MM.1S (cell line): ENCODE data around the gene GAS7.

Experiments
- DNase-seq: peaks from one replicate; pipeline ENCODE4 v3.0.0-alpha.2; 2015
- H2AFZ ChIP-seq: fragments of 300-600 bp; sonication (generic); 2 replicates; pipeline ENCODE4 v1.6.0; 2016; ENCODE audit warnings: antibody characterized with exemption, low read length
- H3F3A ChIP-seq: fragments of 300-600 bp; sonication (generic); 2 replicates; pipeline ENCODE4 v1.6.1; 2016; ENCODE audit warnings: mild to moderate bottlenecking, antibody characterized with exemption, low read length, moderate library complexity, mixed read lengths; ENCODE audit not compliant: insufficient read depth
- H3K27ac ChIP-seq: fragments of 300-600 bp; sonication (generic); 2 replicates; pipeline ENCODE4 v1.5.1; 2016; ENCODE audit warnings: mild to moderate bottlenecking, low read length
- H3K27me3 ChIP-seq: fragments of 300-600 bp; sonication (generic); replicated peaks from 2 replicates; pipeline ENCODE4 v1.6.0; 2016; ENCODE audit warnings: low read length; ENCODE audit not compliant: insufficient read depth
- H3K36me3 ChIP-seq: fragments of 300-600 bp; sonication (generic); replicated peaks from 2 replicates; pipeline ENCODE4 v1.6.1; 2016; ENCODE audit warnings: mild to moderate bottlenecking, low read length, mixed read lengths; ENCODE audit not compliant: insufficient read depth
- H3K4me1 ChIP-seq: fragments of 300-600 bp; sonication (generic); 2 replicates; pipeline ENCODE4 v1.6.1; 2016; ENCODE audit warnings: low read length, mixed read lengths
- H3K4me2 ChIP-seq: fragments of 300-600 bp; sonication (generic); 2 replicates; pipeline ENCODE4 v1.6.0; 2016; ENCODE audit warnings: low read depth, low read length
- H3K4me3 ChIP-seq: fragments of 300-600 bp; sonication (generic); 2 replicates; pipeline ENCODE4 v1.5.1; 2016; ENCODE audit warnings: low read length, mixed read lengths
- H3K79me2 ChIP-seq: fragments of 300-600 bp; sonication (generic); 2 replicates; pipeline ENCODE4 v1.6.1; 2016; ENCODE audit warnings: mixed run types, low read length, mixed read lengths
- H3K9ac ChIP-seq: fragments of 300-600 bp; sonication (generic); 2 replicates; pipeline ENCODE4 v1.6.1; 2016; ENCODE audit warnings: low read length, mixed read lengths
- H3K9me2 ChIP-seq: fragments of 300-600 bp; sonication (generic); replicated peaks from 2 replicates; pipeline ENCODE4 v1.6.1; 2016; ENCODE audit warnings: mild to moderate bottlenecking, low read length, mixed read lengths; ENCODE audit not compliant: insufficient read depth
- H3K9me3 ChIP-seq: fragments of 300-600 bp; sonication (generic); replicated peaks from 2 replicates; pipeline ENCODE4 v1.6.1; 2016; ENCODE audit warnings: mild to moderate bottlenecking, low read length, mixed read lengths; ENCODE audit not compliant: insufficient read depth
- H4K20me1 ChIP-seq: fragments of 300-600 bp; sonication (generic); 2 replicates; pipeline ENCODE4 v1.6.1; 2016; ENCODE audit warnings: mild to moderate bottlenecking, low read length, moderate library complexity, mixed read lengths; ENCODE audit not compliant: insufficient read depth
- EZH2 ChIP-seq: fragments of 300-600 bp; sonication (generic); optimal IDR thresholded peaks from 2 replicates; pipeline ENCODE3; 2017; ENCODE audit warnings: low read depth, mild to moderate bottlenecking, antibody characterized with exemption, low read length, mixed read lengths
- EZH2phosphoT487 ChIP-seq: fragments of 300-600 bp; sonication (generic); IDR thresholded peaks from 2 replicates; pipeline ENCODE4 v1.6.1; 2018; ENCODE audit warnings: antibody characterized with exemption, low read length
- TF ChIP-seq, protein P1 (sequence below): fragments of 300-600 bp; sonication (generic); IDR thresholded peaks from 2 replicates; pipeline ENCODE4 v1.5.1; 2016; ENCODE audit warnings: antibody characterized with exemption, low read length, mixed read lengths

Gene GAS7

DNA sequence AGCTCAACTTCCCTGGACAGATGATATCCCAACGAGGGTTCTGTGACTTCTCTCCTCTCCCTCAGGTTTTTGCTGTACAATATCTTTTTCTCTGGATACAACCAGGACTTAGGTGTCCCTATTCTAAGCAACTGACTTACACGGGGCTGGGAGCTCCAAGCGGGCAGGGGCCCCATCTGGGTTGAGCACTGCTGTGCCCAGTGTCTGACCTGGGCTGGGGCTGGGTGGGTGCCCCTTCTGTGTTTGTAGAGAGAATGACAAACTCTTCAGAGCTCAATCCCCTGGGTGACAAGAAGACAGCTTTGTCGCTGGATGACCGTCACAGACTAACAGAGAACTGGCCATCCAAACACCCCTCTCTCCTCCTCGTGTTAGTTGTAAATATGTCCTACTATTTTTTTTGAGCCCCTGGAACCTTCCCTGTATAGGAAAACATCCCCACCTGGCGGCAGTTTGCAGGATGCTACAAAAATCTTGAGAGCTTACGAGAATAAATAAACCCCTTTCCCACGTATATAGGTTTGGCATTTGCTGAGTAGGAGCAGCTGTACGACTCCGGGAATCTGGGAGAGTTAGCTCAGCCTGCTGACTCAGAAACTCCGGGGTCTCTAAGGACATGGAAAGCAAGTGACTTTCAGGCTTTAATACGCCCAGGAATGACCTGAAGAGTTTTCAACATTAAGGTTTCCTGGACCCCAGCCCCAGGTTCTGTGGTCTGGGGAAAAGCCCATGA lies 269.6 kb downstream of the GAS7 start:
- H3K4me3 ChIP-seq, result no peak overlapping the region
- H3K9me3 ChIP-seq, result no peaks in the 10 kb centered on the region
- H4K20me1 ChIP-seq, result no peaks in the 10 kb centered on the region
- H3F3A ChIP-seq, result no peaks in the 10 kb centered on the region
- TF ChIP-seq, protein P1, sequence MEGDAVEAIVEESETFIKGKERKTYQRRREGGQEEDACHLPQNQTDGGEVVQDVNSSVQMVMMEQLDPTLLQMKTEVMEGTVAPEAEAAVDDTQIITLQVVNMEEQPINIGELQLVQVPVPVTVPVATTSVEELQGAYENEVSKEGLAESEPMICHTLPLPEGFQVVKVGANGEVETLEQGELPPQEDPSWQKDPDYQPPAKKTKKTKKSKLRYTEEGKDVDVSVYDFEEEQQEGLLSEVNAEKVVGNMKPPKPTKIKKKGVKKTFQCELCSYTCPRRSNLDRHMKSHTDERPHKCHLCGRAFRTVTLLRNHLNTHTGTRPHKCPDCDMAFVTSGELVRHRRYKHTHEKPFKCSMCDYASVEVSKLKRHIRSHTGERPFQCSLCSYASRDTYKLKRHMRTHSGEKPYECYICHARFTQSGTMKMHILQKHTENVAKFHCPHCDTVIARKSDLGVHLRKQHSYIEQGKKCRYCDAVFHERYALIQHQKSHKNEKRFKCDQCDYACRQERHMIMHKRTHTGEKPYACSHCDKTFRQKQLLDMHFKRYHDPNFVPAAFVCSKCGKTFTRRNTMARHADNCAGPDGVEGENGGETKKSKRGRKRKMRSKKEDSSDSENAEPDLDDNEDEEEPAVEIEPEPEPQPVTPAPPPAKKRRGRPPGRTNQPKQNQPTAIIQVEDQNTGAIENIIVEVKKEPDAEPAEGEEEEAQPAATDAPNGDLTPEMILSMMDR, result peak; percentile 35
- TF ChIP-seq EZH2, result no peak
- no peaks in the 10 kb centered on the region for H3K4me1 ChIP-seq
- H3K79me2 ChIP-seq, result no peaks in the 10 kb centered on the region
- no peak overlapping the region for H3K9ac ChIP-seq
- no peak for DNase-seq
- H3K27me3 ChIP-seq, result peaks cover 13% of the 10 kb centered on the region; the same call in 1 of the 2 replicates
- no peak overlapping the region for H2AFZ ChIP-seq
- no peak overlapping the region for H3K27ac ChIP-seq
- H3K36me3 ChIP-seq, result no peaks in the 10 kb centered on the region
- H3K4me2 ChIP-seq, result no peak overlapping the region
- no peaks in the 10 kb centered on the region for H3K9me2 ChIP-seq

DNA sequence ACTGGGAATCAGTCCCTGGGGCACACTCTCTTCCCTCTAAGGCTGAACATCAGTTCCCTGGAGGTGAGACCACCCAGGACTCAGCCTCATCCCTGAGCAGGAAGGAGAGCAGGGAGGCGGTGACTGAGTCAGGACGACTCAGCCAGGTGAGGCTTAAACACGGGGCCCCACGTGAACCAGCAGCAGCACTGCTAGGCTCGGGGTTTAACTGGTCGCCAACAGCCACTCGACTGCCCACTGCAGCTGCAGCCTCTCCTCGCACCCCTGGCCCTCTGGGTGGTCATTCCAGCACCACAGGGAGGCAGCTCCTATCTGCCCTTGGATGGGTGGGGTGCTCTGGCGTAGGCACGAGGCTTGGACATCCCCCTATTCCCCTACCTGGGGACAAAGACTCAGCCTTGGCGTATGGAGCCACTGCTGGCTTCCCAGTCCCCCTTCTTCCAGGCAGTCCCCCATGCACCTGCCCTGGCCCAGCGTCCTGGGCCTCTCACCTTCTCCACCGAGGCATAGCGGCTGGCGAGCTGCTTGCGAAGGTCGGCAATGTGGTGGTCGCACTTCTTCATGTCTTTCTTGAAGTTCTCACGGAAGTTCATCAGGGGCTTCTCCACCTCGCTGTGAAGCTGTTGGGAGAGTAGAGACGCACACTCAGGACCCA lies 272.1 kb downstream of the GAS7 start:
- H3K36me3 ChIP-seq, result no peaks in the 10 kb centered on the region

DNA sequence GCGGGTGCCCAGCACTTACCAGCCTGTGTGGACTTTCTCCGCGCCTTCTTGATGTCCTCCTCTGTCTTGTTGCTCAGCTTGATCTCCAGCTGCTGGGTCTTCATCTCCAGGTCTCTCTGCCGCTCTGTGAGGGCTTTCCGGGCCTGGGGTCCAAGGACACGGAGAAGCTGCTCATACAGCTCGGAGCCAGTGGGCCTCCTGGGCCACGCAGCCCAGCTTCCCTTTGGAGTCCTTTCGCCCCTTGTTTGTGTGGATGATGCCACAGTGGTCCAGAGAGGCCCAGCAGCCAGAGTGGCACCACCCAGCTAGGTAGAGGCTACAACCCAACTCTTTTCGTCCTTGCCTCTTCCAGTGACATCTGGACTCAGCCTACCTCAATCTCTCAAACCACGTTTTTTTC lies 272.9 kb downstream of the GAS7 start:
- TF ChIP-seq, protein P1, result no peak
- TF ChIP-seq EZH2phosphoT487 (no peak), EZH2 (no peak)
- no peaks in the 10 kb centered on the region for H3K79me2 ChIP-seq
- H3K9me3 ChIP-seq, result no peaks in the 10 kb centered on the region
- no peaks in the 10 kb centered on the region for H3K36me3 ChIP-seq
- no peak for DNase-seq
- no peaks in the 10 kb centered on the region for H3K4me1 ChIP-seq
- H3K27ac ChIP-seq, result no peak overlapping the region
- H3K4me3 ChIP-seq, result no peak overlapping the region
- H2AFZ ChIP-seq, result no peak overlapping the region
- H3K27me3 ChIP-seq, result peaks cover 8% of the 10 kb centered on the region; the same call in 1 of the 2 replicates
- no peak overlapping the region for H3K4me2 ChIP-seq
- H3K9me2 ChIP-seq, result no peaks in the 10 kb centered on the region
- no peak overlapping the region for H3K9ac ChIP-seq
- H4K20me1 ChIP-seq, result no peaks in the 10 kb centered on the region
- H3F3A ChIP-seq, result no peaks in the 10 kb centered on the region

More for the DNA sequence above, 272.1 kb downstream of the GAS7 start:
- H3K27me3 ChIP-seq, result peaks cover 13% of the 10 kb centered on the region; the same call in 1 of the 2 replicates
- H3K4me1 ChIP-seq, result no peaks in the 10 kb centered on the region
- no peaks in the 10 kb centered on the region for H3K79me2 ChIP-seq
- H3K4me3 ChIP-seq, result no peak overlapping the region
- TF ChIP-seq, protein P1, result no peak
- TF ChIP-seq EZH2, result no peak
- no peak for TF ChIP-seq EZH2phosphoT487
- no peak overlapping the region for H3K9ac ChIP-seq
- no peaks in the 10 kb centered on the region for H3F3A ChIP-seq
- no peak overlapping the region for H3K4me2 ChIP-seq
- H3K27ac ChIP-seq, result no peak overlapping the region
- no peaks in the 10 kb centered on the region for H3K9me2 ChIP-seq
- H2AFZ ChIP-seq, result no peak overlapping the region
- no peaks in the 10 kb centered on the region for H4K20me1 ChIP-seq
- DNase-seq, result no peak
- H3K9me3 ChIP-seq, result no peaks in the 10 kb centered on the region
